ENCODE results near the gene CEP70.

Gene CEP70

GRCh38 chr3:138450181-138450580 is 143.9 kb downstream of the CEP70 start:
- DNase-seq, result no peak

GRCh38 chr3:138449490-138449889 is 144.6 kb downstream of the CEP70 start:
- DNase-seq, result no peak

- no peak for DNase-seq
These were observed 145.4 kb downstream of the CEP70 start for GRCh38 chr3:138448631-138449030.

GRCh38 chr3:138445654-138446053 is 148.4 kb downstream of the CEP70 start:
- DNase-seq, result no peak

GRCh38 chr3:138445236-138445635 is 148.8 kb downstream of the CEP70 start:
- DNase-seq, result no peak
